GM23338 (cell line): ENCODE measurements around the gene BCL2L14. TPM values are rescaled to one million over a fixed set of nuclear protein-coding genes. Genes with fewer than 3 reads are reported as not detected.

Experiments
- ATAC-seq: fragments of 200-7000 bp; cut with Tn5 transposase; 3 replicates; pipeline ENCODE4 v1.9.1; 2020
- DNase-seq: peaks from one replicate; pipeline ENCODE4 v3.0.0-alpha.2; 2015; ENCODE audit warnings: low spot score
- H2AFZ ChIP-seq: fragments of 200-600 bp; sonication (generic); 2 replicates; pipeline ENCODE4 v1.8.0; 2016; ENCODE audit warnings: antibody characterized with exemption, mild to moderate bottlenecking, moderate library complexity
- H3F3A ChIP-seq: fragments of 200-600 bp; sonication (generic); replicated peaks from 2 replicates; pipeline ENCODE4 v1.8.0; 2017; ENCODE audit warnings: antibody characterized with exemption, mixed run types, low read depth
- H3K27ac ChIP-seq: fragments of 200-600 bp; sonication (generic); 2 replicates; pipeline ENCODE4 v1.6.1; 2016; ENCODE audit warnings: low read depth
- H3K27me3 ChIP-seq: fragments of 200-600 bp; sonication (generic); 2 replicates; pipeline ENCODE4 v1.8.0; 2016; ENCODE audit warnings: mild to moderate bottlenecking, mixed run types, moderate library complexity; ENCODE audit not compliant: insufficient read depth
- H3K36me3 ChIP-seq: fragments of 200-600 bp; sonication (generic); 2 replicates; pipeline ENCODE4 v1.8.0; 2016; ENCODE audit warnings: mild to moderate bottlenecking; ENCODE audit not compliant: insufficient read depth
- H3K4me1 ChIP-seq: fragments of 200-600 bp; sonication (generic); 2 replicates; pipeline ENCODE4 v1.8.0; 2016; ENCODE audit warnings: mild to moderate bottlenecking, moderate library complexity; ENCODE audit not compliant: insufficient read depth
- H3K4me2 ChIP-seq: fragments of 200-600 bp; sonication (generic); 2 replicates; pipeline ENCODE4 v1.7.1; 2017; ENCODE audit warnings: mixed run types
- H3K4me3 ChIP-seq: fragments of 200-600 bp; sonication (generic); 2 replicates; pipeline ENCODE4 v1.6.1; 2016; ENCODE audit warnings: mixed run types
- H3K79me2 ChIP-seq: fragments of 200-600 bp; sonication (generic); replicated peaks from 2 replicates; pipeline ENCODE4 v1.8.0; 2017; ENCODE audit warnings: mild to moderate bottlenecking; ENCODE audit not compliant: insufficient read depth
- H3K9me2 ChIP-seq: fragments of 200-600 bp; sonication (generic); 2 replicates; pipeline ENCODE4 v1.8.0; 2017; ENCODE audit not compliant: insufficient read depth
- H4K20me1 ChIP-seq: fragments of 200-600 bp; sonication (generic); replicated peaks from 2 replicates; pipeline ENCODE4 v1.8.0; 2017; ENCODE audit warnings: mild to moderate bottlenecking; ENCODE audit not compliant: insufficient read depth
- H3K27ac Mint-ChIP-seq: 2 replicates; pipeline ENCODE4 v1.8.0; 2020; ENCODE audit warnings: inconsistent platforms, mild to moderate bottlenecking, moderate library complexity, mixed read lengths
- H3K27me3 Mint-ChIP-seq: 3 replicates; pipeline ENCODE4 v1.8.0; 2022; ENCODE audit warnings: low read depth, mild to moderate bottlenecking, moderate library complexity, mixed read lengths, inconsistent platforms; ENCODE audit not compliant: insufficient read depth, poor library complexity
- H3K36me3 Mint-ChIP-seq: 3 replicates; pipeline ENCODE4 v1.8.0; 2021; ENCODE audit warnings: low read depth, mild to moderate bottlenecking, inconsistent platforms, moderate library complexity, mixed read lengths
- H3K4me1 Mint-ChIP-seq: 3 replicates; pipeline ENCODE4 v1.8.0; 2020; ENCODE audit warnings: mild to moderate bottlenecking, inconsistent platforms, mixed read lengths
- H3K4me3 Mint-ChIP-seq: 3 replicates; pipeline ENCODE4 v1.8.0; 2021; ENCODE audit warnings: moderate library complexity, mild to moderate bottlenecking, inconsistent platforms, mixed read lengths
- H3K9me3 Mint-ChIP-seq: 3 replicates; pipeline ENCODE4 v1.8.0; 2020; ENCODE audit warnings: moderate library complexity, mild to moderate bottlenecking, inconsistent platforms, mixed read lengths
- ETS1 ChIP-seq: IDR thresholded peaks from 2 replicates; pipeline ENCODE4 v1.6.1; 2016; ENCODE audit warnings: antibody characterized with exemption
- EZH2 ChIP-seq: fragments of 200-600 bp; sonication (generic); IDR thresholded peaks from one replicate; pipeline ENCODE4 v1.8.0; 2017; ENCODE audit warnings: antibody characterized with exemption, mild to moderate bottlenecking, low read depth; ENCODE audit not compliant: unreplicated experiment
- EZH2phosphoT487 ChIP-seq: fragments of 200-600 bp; sonication (generic); IDR thresholded peaks from one replicate; pipeline ENCODE4 v1.8.1; 2018; ENCODE audit warnings: antibody characterized with exemption; ENCODE audit not compliant: unreplicated experiment
- NANOG ChIP-seq: IDR thresholded peaks from 2 replicates; pipeline ENCODE4 v1.6.1; 2016; ENCODE audit warnings: antibody characterized with exemption, borderline replicate concordance
- POLR2AphosphoS5 ChIP-seq: IDR thresholded peaks from 2 replicates; pipeline ENCODE4 v1.6.1; 2016; ENCODE audit warnings: antibody characterized with exemption, low read depth
- STAT1 ChIP-seq: IDR thresholded peaks from one replicate; pipeline ENCODE4 v1.6.1; 2016; ENCODE audit warnings: antibody characterized with exemption; ENCODE audit not compliant: unreplicated experiment
- ZNF114 ChIP-seq: fragments of 250-450 bp; sonication (Bioruptor Pico); IDR thresholded peaks from 2 replicates; pipeline ENCODE4 v1.5.0; 2020; ENCODE audit warnings: mild to moderate bottlenecking, moderate library complexity
- long read RNA-seq: library from polyadenylated mRNA; unstranded; transcript quantifications from one replicate; pipeline ENCODE4 v2.0.0, GENCODE V29; 2020; ENCODE audit not compliant: unreplicated experiment
- polyA plus RNA-seq: library from polyadenylated mRNA; unstranded; fragments of >200 nt; fragmentation: Nextera tagmentation; extraction: Ambion mirVana; gene quantifications from 2 replicates; pipeline ENCODE4 v1.2.1, GENCODE V29; 2016
- total RNA-seq: library from RNA; depleted of rRNA; stranded (reverse); fragments of >200 nt; shearing (Covaris generic); gene quantifications from 2 replicates; pipeline ENCODE4 v1.2.3, GENCODE V29; 2014; rRNA removed
- TF ChIP-seq, protein P1 (sequence below), 2 experiments: fragments of 200-600 bp in 1 of 2; sonication (generic) in 1 of 2; conservative IDR thresholded peaks; 2 replicates each; pipeline versions ENCODE4 v1.5.1 to v1.6.1; 2016 to 2017; ENCODE audit warnings: antibody characterized with exemption in 2 of 2, low read depth in 2 of 2, mild to moderate bottlenecking in 2 of 2, moderate library complexity in 1 of 2

BCL2L14 gene, protein sequence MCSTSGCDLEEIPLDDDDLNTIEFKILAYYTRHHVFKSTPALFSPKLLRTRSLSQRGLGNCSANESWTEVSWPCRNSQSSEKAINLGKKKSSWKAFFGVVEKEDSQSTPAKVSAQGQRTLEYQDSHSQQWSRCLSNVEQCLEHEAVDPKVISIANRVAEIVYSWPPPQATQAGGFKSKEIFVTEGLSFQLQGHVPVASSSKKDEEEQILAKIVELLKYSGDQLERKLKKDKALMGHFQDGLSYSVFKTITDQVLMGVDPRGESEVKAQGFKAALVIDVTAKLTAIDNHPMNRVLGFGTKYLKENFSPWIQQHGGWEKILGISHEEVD
- total RNA-seq (2.7 and 3.9 TPM in 2 replicates), polyA plus RNA-seq (1.2 and 2.1 TPM in 2 replicates)
- long read RNA-seq, partial matches to known transcripts, result 1 of 6 reads
- long read RNA-seq, other reads (novel, unspliced or antisense), result 5 of 6 reads

- H3K9me2 ChIP-seq, result no peaks in the 10 kb centered on the region
- no peak within 1 kb of the TSS for H3K4me3 Mint-ChIP-seq
- no peaks in the 10 kb centered on the region for H3K9me3 Mint-ChIP-seq
- H3K27ac ChIP-seq, result peak within 1 kb of the TSS; percentile 45; the same call in 1 of the 2 replicates
- no peak for DNase-seq
- H2AFZ ChIP-seq, result peak within 1 kb of the TSS; percentile 84; the same call in 1 of the 2 replicates
- TF ChIP-seq, protein P1, sequence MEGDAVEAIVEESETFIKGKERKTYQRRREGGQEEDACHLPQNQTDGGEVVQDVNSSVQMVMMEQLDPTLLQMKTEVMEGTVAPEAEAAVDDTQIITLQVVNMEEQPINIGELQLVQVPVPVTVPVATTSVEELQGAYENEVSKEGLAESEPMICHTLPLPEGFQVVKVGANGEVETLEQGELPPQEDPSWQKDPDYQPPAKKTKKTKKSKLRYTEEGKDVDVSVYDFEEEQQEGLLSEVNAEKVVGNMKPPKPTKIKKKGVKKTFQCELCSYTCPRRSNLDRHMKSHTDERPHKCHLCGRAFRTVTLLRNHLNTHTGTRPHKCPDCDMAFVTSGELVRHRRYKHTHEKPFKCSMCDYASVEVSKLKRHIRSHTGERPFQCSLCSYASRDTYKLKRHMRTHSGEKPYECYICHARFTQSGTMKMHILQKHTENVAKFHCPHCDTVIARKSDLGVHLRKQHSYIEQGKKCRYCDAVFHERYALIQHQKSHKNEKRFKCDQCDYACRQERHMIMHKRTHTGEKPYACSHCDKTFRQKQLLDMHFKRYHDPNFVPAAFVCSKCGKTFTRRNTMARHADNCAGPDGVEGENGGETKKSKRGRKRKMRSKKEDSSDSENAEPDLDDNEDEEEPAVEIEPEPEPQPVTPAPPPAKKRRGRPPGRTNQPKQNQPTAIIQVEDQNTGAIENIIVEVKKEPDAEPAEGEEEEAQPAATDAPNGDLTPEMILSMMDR (conservative IDR thresholded peaks at IDR 0.05; ENCODE audit: low read depth in 2 of 2), result peak in 1 of 2 experiments; percentile 39; a peak in 2 of 4 replicates
- no peak for TF ChIP-seq STAT1
- peaks cover 6% of the 10 kb centered on the region for H3K4me1 ChIP-seq
- H3K36me3 ChIP-seq, result no peaks in the 10 kb centered on the region
- H4K20me1 ChIP-seq, result no peaks in the 10 kb centered on the region
- no peak within 1 kb of the TSS for H3K4me3 ChIP-seq
- H3K36me3 Mint-ChIP-seq, result no peaks in the 10 kb centered on the region
- no peak within 1 kb of the TSS for H3K27ac Mint-ChIP-seq
- H3K79me2 ChIP-seq, result no peaks in the 10 kb centered on the region
- peak; percentile 42 for ATAC-seq
- peaks cover 7% of the 10 kb centered on the region for H3K27me3 Mint-ChIP-seq
- peaks cover 28% of the 10 kb centered on the region for H3K4me1 Mint-ChIP-seq
- H3K4me2 ChIP-seq, result no peak within 1 kb of the TSS
- no peaks in the 10 kb centered on the region for H3F3A ChIP-seq
- no peaks in the 10 kb centered on the region for H3K27me3 ChIP-seq
Observed at GRCh38 chr12:12070674-12071656, at the start of gene BCL2L14. Gene BCL2L14, plus strand, starts transcription at chr12:12070939. Its CDS starts 8,367 bp downstream, at chr12:12079306.

GRCh38 chr12:12022306-12022936, 48.3 kb upstream of the BCL2L14 start:
- Histone ChIP-seq H3K79me2 (no peaks in the 10 kb centered on the region), H4K20me1 (no peaks in the 10 kb centered on the region), H3K4me2 (no peak overlapping the region), H2AFZ (0 out of 2 replicates have a peak overlapping the region, but pooled peaks have one; percentile 47), H3K4me3 (no peak overlapping the region), H3K27me3 (no peaks in the 10 kb centered on the region), H3K9me2 (no peaks in the 10 kb centered on the region), H3K27ac (no peak overlapping the region), H3F3A (no peaks in the 10 kb centered on the region), H3K36me3 (no peaks in the 10 kb centered on the region), H3K4me1 (0 out of 2 replicates have a peak, but pooled peaks cover 4% of the 10 kb centered on the region)
- H3K36me3 Mint-ChIP-seq, result no peaks in the 10 kb centered on the region
- H3K4me3 Mint-ChIP-seq, result no peak overlapping the region
- ATAC-seq (no peak), DNase-seq (no peak)
- H3K27me3 Mint-ChIP-seq, result peaks cover 11% of the 10 kb centered on the region
- H3K9me3 Mint-ChIP-seq, result peaks cover 1% of the 10 kb centered on the region; the same call in 2 of the 3 replicates
- peaks cover 3% of the 10 kb centered on the region for H3K4me1 Mint-ChIP-seq
- no peak overlapping the region for H3K27ac Mint-ChIP-seq
- TF ChIP-seq ETS1, result no peak
- TF ChIP-seq EZH2, result no peak
- no peak for TF ChIP-seq ZNF114
- no peak for TF ChIP-seq STAT1
- TF ChIP-seq EZH2phosphoT487, result no peak
- TF ChIP-seq POLR2AphosphoS5, result no peak
- TF ChIP-seq NANOG, result no peak
